GM12878 (cell line): ENCODE measurements around the gene TMCC2.

Experiments
- ATF2 ChIP-seq: IDR thresholded peaks from 2 replicates; pipeline ENCODE4 v1.6.1; 2012; ENCODE audit warnings: low read length, inconsistent platforms
- BACH1 ChIP-seq: fragments of 450-650 bp; IDR thresholded peaks from 2 replicates; pipeline ENCODE4 v1.6.1; 2017; ENCODE audit warnings: mild to moderate bottlenecking, borderline replicate concordance
- CREB1 ChIP-seq: IDR thresholded peaks from 2 replicates; pipeline ENCODE4 v1.6.1; 2012; ENCODE audit warnings: low read depth, mild to moderate bottlenecking, inconsistent platforms
- CTCF ChIP-seq, 3 experiments: IDR thresholded peaks in 2 of 3; conservative IDR thresholded peaks in 1 of 3; 2 replicates each; pipeline ENCODE4 v1.5.1; 2011; ENCODE audit warnings: low read depth in 3 of 3, low read length in 3 of 3, mild to moderate bottlenecking in 3 of 3, control low read depth in 2 of 3, moderate library complexity in 2 of 3, inconsistent platforms in 1 of 3, mixed read lengths in 1 of 3; ENCODE audit not compliant: control insufficient read depth in 2 of 3, insufficient read depth in 1 of 3; ENCODE audit errors: extremely low read depth in 1 of 3
- CUX1 ChIP-seq: IDR thresholded peaks from 2 replicates; pipeline ENCODE4 v1.6.1; 2012; ENCODE audit warnings: improper control_type of control experiment, low read depth, low read length; ENCODE audit not compliant: insufficient replicate concordance
- EZH2 ChIP-seq: IDR thresholded peaks from 2 replicates; pipeline ENCODE4 v1.6.1; 2012; ENCODE audit warnings: low read depth, mild to moderate bottlenecking, control low read depth, inconsistent platforms, low read length, borderline replicate concordance; ENCODE audit not compliant: control insufficient read depth
- FOS ChIP-seq: IDR thresholded peaks from 3 replicates; pipeline ENCODE4 v1.6.1; 2011; ENCODE audit warnings: borderline replicate concordance; ENCODE audit not compliant: insufficient read length; ENCODE audit errors: extremely low read depth
- FOXM1 ChIP-seq: IDR thresholded peaks from 2 replicates; pipeline ENCODE4 v1.6.1; 2012; ENCODE audit warnings: low read depth, mild to moderate bottlenecking, inconsistent platforms, low read length, moderate library complexity
- GATAD2B ChIP-seq: fragments of 450-650 bp; conservative IDR thresholded peaks from 2 replicates; pipeline ENCODE4 v1.6.1; 2017; ENCODE audit warnings: low read depth, mild to moderate bottlenecking, moderate library complexity
- HSF1 ChIP-seq: fragments of 150-350 bp; IDR thresholded peaks from 2 replicates; pipeline ENCODE4 v1.6.1; 2014; ENCODE audit warnings: mild to moderate bottlenecking, low read depth, low read length
- POLR2A ChIP-seq: IDR thresholded peaks from 2 replicates; pipeline ENCODE4 v1.6.1; 2011; ENCODE audit warnings: low read depth, mild to moderate bottlenecking, low read length
- REST ChIP-seq: IDR thresholded peaks from 2 replicates; pipeline ENCODE4 v1.6.1; 2012; ENCODE audit warnings: mild to moderate bottlenecking, low read depth, low read length
- SIX5 ChIP-seq: IDR thresholded peaks from 2 replicates; pipeline ENCODE4 v1.6.1; 2011; ENCODE audit warnings: mild to moderate bottlenecking, low read depth, low read length, moderate library complexity; ENCODE audit not compliant: severe bottlenecking
- SMC3 ChIP-seq: IDR thresholded peaks from 2 replicates; pipeline ENCODE4 v1.6.1; 2011; ENCODE audit warnings: low read length, improper control_type of control experiment, borderline replicate concordance

- TF ChIP-seq HSF1 (no peak), REST (no peak), POLR2A (no peak), CTCF (IDR thresholded peaks at IDR 0.05 in 2 of 3, conservative IDR thresholded peaks at IDR 0.05 in 1 of 3; ENCODE audit: control insufficient read depth in 2 of 3, extremely low read depth in 1 of 3, insufficient read depth in 1 of 3, low read depth in 3 of 3, low read length in 3 of 3) (no peak), ATF2 (no peak), GATAD2B (no peak), FOS (no peak), FOXM1 (no peak), CUX1 (no peak), EZH2 (no peak), SMC3 (no peak), BACH1 (no peak), CREB1 (no peak), SIX5 (no peak)
Observed at GRCh38 chr1:205236526-205236925, 8.8 kb downstream of the TMCC2 start.
